Muscle of arm (tissue), 14 donors: ENCODE data around the gene CXCL3. TPM values are rescaled to one million over a fixed set of nuclear protein-coding genes. Genes with fewer than 3 reads are reported as not detected.
"Not testable (repeated sequence)": the region's sequence is repeated elsewhere in the genome, so short reads cannot be mapped to it uniquely, and the experiment has no call there.

Experiments
- DNase-seq: peaks from one replicate; pipeline ENCODE4 v3.0.0-alpha.2; 2013
- long read RNA-seq, 11 donors: transcript quantifications; one replicate each; lab custom pipeline, GENCODE V29; 2026
- polyA plus RNA-seq, 12 donors: library from polyadenylated mRNA; unstranded; fragments of 120-200 nt; gene quantifications; one replicate each; pipeline ENCODE4 v1.2.1, GENCODE V29; 2013; ENCODE audit not compliant: insufficient read length in 12 of 12

Gene CXCL3
- polyA plus RNA-seq: under 1 TPM in 8 of 12 donors, not detected in 4; 0.24 to 0.97 (median 0.29) TPM
- long read RNA-seq, donor 1, partial matches to known transcripts: 0 of 3 reads
- long read RNA-seq, donor 1, other reads (novel, unspliced or antisense): 0 of 3 reads
- long read RNA-seq, donor 2, partial matches to known transcripts: 0 of 1 reads
- long read RNA-seq, donor 2, other reads (novel, unspliced or antisense): 0 of 1 reads
- long read RNA-seq, donor 3: 0 reads
- long read RNA-seq, donor 4: 0 reads
- long read RNA-seq, donor 5: 0 reads
- long read RNA-seq, donor 6, partial matches to known transcripts: 0 of 1 reads
- long read RNA-seq, donor 6, other reads (novel, unspliced or antisense): 0 of 1 reads
- long read RNA-seq, donor 7: 0 reads
- long read RNA-seq, donor 8: 0 reads
- long read RNA-seq, donor 9: 0 reads
- long read RNA-seq, donor 10: 0 reads
- long read RNA-seq, donor 11: 0 reads

- peak; percentile 55 for DNase-seq
These were observed at the start of gene CXCL3 for GRCh38 chr4:74038425-74039314. CXCL3 (minus strand) TSS chr4:74038689; CDS start chr4:74038611, 78 bp downstream.

- DNase-seq: no peak
These were observed 49.0 kb upstream of the CXCL3 start for GRCh38 chr4:74087481-74087880.

GRCh38 chr4:74085669-74086068 lies 47.2 kb upstream of the CXCL3 start:
- DNase-seq: no peak

- no peak for DNase-seq
These were observed 46.5 kb upstream of the CXCL3 start for GRCh38 chr4:74084984-74085383.

- DNase-seq: no peak
These were observed 45.1 kb upstream of the CXCL3 start for GRCh38 chr4:74083546-74083945.

- no peak for DNase-seq
These were observed 42.5 kb upstream of the CXCL3 start for GRCh38 chr4:74081035-74081434.

GRCh38 chr4:74080351-74080750 lies 41.9 kb upstream of the CXCL3 start:
- DNase-seq: not testable (repeated sequence)

- DNase-seq: not testable (repeated sequence)
These were observed 40.5 kb upstream of the CXCL3 start for GRCh38 chr4:74079024-74079423.

- no peak for DNase-seq
These were observed 34.9 kb upstream of the CXCL3 start for GRCh38 chr4:74073358-74073757.

GRCh38 chr4:74072739-74073138 lies 34.2 kb upstream of the CXCL3 start:
- no peak for DNase-seq

GRCh38 chr4:74067586-74067985 lies 29.1 kb upstream of the CXCL3 start:
- DNase-seq: no peak

GRCh38 chr4:74066232-74066631 lies 27.7 kb upstream of the CXCL3 start:
- no peak for DNase-seq

GRCh38 chr4:74065115-74065642 lies 26.7 kb upstream of the CXCL3 start:
- DNase-seq: no peak

- DNase-seq: no peak
These were observed 25.4 kb upstream of the CXCL3 start for GRCh38 chr4:74063859-74064258.

- no peak for DNase-seq
These were observed 24.5 kb upstream of the CXCL3 start for GRCh38 chr4:74062953-74063352.

- DNase-seq: no peak
These were observed 22.9 kb upstream of the CXCL3 start for GRCh38 chr4:74061430-74061829.

GRCh38 chr4:74059161-74059829 lies 20.8 kb upstream of the CXCL3 start:
- no peak for DNase-seq

GRCh38 chr4:74058048-74058651 lies 19.7 kb upstream of the CXCL3 start:
- DNase-seq: no peak

GRCh38 chr4:74057588-74057987 lies 19.1 kb upstream of the CXCL3 start:
- DNase-seq: no peak

GRCh38 chr4:74056858-74057562 lies 18.5 kb upstream of the CXCL3 start:
- DNase-seq: no peak
